Ascending aorta (tissue), 2 donors: Measurements from ENCODE around the gene PPP1R1A. TPM values are rescaled to one million over a fixed set of nuclear protein-coding genes. Genes with fewer than 3 reads are reported as not detected.

Experiments
- DNase-seq, 2 donors: peaks; one replicate each; pipeline ENCODE4 v3.0.0-alpha.2; 2019; ENCODE audit warnings: low spot score in 2 of 2
- H3K27ac ChIP-seq, 2 donors: fragments of 200-600 bp; sonication (generic); one replicate each; pipeline ENCODE4 v1.5.1; 2016 to 2017; ENCODE audit warnings: mild to moderate bottlenecking in 1 of 2
- H3K27me3 ChIP-seq: fragments of 200-600 bp; sonication (generic); one replicate; pipeline ENCODE4 v1.5.1; 2017
- H3K36me3 ChIP-seq, 2 donors: fragments of 200-600 bp; sonication (generic); one replicate each; pipeline ENCODE4 v1.5.1; 2016
- H3K4me1 ChIP-seq, 2 donors: fragments of 200-600 bp; sonication (generic); one replicate each; pipeline ENCODE4 v1.5.1; 2016 to 2017; ENCODE audit warnings: mild to moderate bottlenecking in 1 of 2
- H3K4me3 ChIP-seq, 2 donors: fragments of 200-600 bp; sonication (generic); one replicate each; pipeline ENCODE4 v1.5.1; 2016 to 2017; ENCODE audit warnings: mild to moderate bottlenecking in 1 of 2
- H3K9me3 ChIP-seq, 2 donors: fragments of 200-600 bp; sonication (generic); one replicate each; pipeline ENCODE4 v1.5.1; 2016
- intact Hi-C: fragments of 100-400 bp; cut with DNase I; formaldehyde crosslinking; loops from one replicate; pipeline ENCODE4 v1.15.1; 2023
- total RNA-seq: library from RNA; depleted of rRNA; stranded (reverse); fragments of >200 nt; gene quantifications from one replicate; pipeline ENCODE4 v1.1.0, GENCODE V29; 2016
- TF ChIP-seq, protein P1 (sequence below), 3 experiments: fragments of 200-600 bp in 2 of 3; fragments of 450-650 bp in 1 of 3; sonication (generic) in 2 of 3; IDR thresholded peaks; one replicate each; pipeline ENCODE4 v1.5.1; 2016 to 2019; ENCODE audit warnings: antibody characterized with exemption in 3 of 3, mild to moderate bottlenecking in 1 of 3, moderate library complexity in 1 of 3

The PPP1R1A gene
- total RNA-seq, 1 donor from 2014 or later, result 28.7 TPM

DNA sequence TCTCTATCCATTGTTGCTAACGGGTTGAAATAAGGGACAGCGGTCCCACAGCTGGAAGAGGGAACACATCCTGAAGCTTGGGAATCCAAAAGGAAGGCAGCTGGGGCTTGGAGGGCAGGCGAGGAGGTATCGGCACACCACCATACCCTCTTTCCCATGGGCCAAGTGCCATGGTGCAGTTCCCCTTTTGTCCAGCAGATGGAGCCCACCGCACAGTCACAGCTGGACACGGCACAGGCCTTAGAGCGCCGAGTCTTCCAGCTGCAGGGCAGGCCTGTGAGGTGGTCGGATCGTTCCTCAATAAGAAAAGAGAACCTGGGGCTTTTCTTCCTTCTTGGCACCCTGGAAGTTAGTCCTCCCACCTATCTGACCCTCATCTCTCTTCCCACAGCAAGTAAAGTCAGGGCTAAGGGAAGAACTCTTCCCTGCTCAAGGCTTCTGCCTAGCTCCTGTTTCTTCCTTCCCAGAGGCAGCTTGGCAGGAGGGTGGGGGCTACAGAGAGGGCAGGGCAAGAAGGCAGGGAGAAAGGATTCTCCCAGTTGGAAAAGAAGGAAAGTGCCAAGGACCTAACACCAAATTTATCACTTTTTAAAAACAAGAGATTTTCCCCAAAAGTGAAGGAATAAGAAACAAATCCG is 8.6 kb downstream of the PPP1R1A start:
- Histone ChIP-seq H3K4me3 (no peak overlapping the region), H3K27me3 (no peaks in the 10 kb centered on the region), H3K9me3 (no peaks in the 10 kb centered on the region), H3K36me3 (peaks cover 30 to 35% of the 10 kb centered on the region in 2 donors), H3K27ac (peak overlapping the region; percentile 27 to 29), H3K4me1 (peaks cover 0 to 3% of the 10 kb centered on the region in 2 donors)
- peak; percentile 39 to 93 for DNase-seq
- intact Hi-C loops, result loop anchor here (2.0 to 5.0 kb wide), 2 partner anchors 17 to 53 kb away; no protein-coding TSS in a partner anchor
- TF ChIP-seq, protein P1, sequence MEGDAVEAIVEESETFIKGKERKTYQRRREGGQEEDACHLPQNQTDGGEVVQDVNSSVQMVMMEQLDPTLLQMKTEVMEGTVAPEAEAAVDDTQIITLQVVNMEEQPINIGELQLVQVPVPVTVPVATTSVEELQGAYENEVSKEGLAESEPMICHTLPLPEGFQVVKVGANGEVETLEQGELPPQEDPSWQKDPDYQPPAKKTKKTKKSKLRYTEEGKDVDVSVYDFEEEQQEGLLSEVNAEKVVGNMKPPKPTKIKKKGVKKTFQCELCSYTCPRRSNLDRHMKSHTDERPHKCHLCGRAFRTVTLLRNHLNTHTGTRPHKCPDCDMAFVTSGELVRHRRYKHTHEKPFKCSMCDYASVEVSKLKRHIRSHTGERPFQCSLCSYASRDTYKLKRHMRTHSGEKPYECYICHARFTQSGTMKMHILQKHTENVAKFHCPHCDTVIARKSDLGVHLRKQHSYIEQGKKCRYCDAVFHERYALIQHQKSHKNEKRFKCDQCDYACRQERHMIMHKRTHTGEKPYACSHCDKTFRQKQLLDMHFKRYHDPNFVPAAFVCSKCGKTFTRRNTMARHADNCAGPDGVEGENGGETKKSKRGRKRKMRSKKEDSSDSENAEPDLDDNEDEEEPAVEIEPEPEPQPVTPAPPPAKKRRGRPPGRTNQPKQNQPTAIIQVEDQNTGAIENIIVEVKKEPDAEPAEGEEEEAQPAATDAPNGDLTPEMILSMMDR (IDR thresholded peaks at IDR 0.05), result peak; percentile 92 to 100 (median 99)

DNA sequence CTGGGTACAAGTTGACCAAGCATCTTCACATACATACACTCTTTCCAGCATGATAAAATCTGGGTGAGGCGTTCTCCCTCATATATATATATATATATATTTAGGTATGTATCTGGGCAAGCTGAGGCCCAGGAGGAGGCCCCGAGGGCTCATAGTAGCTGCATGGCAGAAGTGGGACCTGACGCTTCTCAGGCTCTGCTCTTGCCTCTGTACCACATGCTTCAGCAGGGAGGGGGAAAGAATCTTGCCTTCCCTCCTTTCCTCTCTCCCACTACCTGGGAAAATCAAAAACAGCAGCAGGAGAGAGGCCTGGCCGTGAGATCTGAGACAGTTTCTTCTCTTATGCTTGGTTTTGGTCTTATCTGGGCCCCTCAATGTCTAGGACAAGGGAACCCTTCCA is 9.2 kb downstream of the PPP1R1A start:
- no peak for DNase-seq
- no peaks in the 10 kb centered on the region for H3K9me3 ChIP-seq
- peaks cover 0 to 3% of the 10 kb centered on the region in 2 donors for H3K4me1 ChIP-seq
- H3K4me3 ChIP-seq, result no peak overlapping the region
- H3K27ac ChIP-seq, result no peak overlapping the region
- H3K27me3 ChIP-seq, result no peaks in the 10 kb centered on the region
- H3K36me3 ChIP-seq, result peaks cover 30 to 40% of the 10 kb centered on the region in 2 donors
- TF ChIP-seq, protein P1 (IDR thresholded peaks at IDR 0.05), result no peak
- intact Hi-C loops, result loop anchor here (5.0 kb wide), 1 partner anchor 52 kb away; no protein-coding TSS in a partner anchor

DNA sequence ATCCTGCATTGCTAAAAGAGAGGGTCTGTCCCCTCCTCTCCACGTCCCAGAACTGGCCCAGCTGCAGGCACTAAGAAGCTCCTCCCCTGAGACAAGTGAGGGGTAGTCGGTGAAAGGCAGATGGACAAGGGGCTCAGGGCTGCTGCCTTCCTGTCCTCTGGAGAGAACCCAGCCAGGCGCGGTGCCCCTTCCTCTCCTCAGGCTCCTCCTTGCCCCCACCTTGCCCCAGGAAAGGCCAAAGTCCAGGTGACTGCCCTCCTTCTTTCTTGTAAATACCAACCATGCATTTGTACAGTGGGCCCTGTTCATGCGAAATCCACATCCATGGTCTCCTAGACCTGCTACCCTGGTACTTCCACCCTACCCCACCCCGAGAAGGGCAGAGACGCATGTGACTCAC is 9.7 kb downstream of the PPP1R1A start:
- DNase-seq, result no peak
- intact Hi-C loops, result loop anchor here (5.0 kb wide), 1 partner anchor 51 kb away; no protein-coding TSS in a partner anchor
- no peak overlapping the region for H3K27ac ChIP-seq
- H3K4me1 ChIP-seq, result peaks cover 0 to 3% of the 10 kb centered on the region in 2 donors
- H3K4me3 ChIP-seq, result no peak overlapping the region
- H3K27me3 ChIP-seq, result no peaks in the 10 kb centered on the region
- H3K9me3 ChIP-seq, result no peaks in the 10 kb centered on the region
- TF ChIP-seq, protein P1 (IDR thresholded peaks at IDR 0.05), result no peak
- peaks cover 33 to 44% of the 10 kb centered on the region in 2 donors for H3K36me3 ChIP-seq

DNA sequence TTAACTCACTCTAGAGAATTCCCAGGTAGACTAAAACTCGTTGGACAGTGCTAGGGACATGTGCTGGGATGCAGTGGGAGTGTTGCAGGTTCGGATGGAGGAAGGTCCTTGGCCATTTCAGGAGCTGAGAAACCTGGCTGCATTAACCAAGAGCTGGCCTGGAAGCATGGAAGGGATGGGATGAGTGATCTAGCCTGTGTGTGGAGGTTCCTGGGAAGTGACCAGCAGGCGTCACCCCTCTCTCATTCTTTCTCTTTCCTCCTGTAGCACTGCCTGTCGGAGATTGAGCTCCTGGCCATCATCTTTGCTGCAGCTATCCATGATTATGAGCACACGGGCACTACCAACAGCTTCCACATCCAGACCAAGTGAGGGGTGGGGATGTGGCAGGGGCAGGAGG is 15.6 kb downstream of the PPP1R1A start:
- intact Hi-C loops, result no loop called here
- Histone ChIP-seq H3K36me3 (peaks cover 65 to 89% of the 10 kb centered on the region in 2 donors), H3K4me3 (no peak overlapping the region), H3K9me3 (no peaks in the 10 kb centered on the region), H3K4me1 (no peaks in the 10 kb centered on the region), H3K27me3 (no peaks in the 10 kb centered on the region), H3K27ac (no peak overlapping the region)
- no peak for DNase-seq
- TF ChIP-seq, protein P1 (IDR thresholded peaks at IDR 0.05), result no peak

DNA sequence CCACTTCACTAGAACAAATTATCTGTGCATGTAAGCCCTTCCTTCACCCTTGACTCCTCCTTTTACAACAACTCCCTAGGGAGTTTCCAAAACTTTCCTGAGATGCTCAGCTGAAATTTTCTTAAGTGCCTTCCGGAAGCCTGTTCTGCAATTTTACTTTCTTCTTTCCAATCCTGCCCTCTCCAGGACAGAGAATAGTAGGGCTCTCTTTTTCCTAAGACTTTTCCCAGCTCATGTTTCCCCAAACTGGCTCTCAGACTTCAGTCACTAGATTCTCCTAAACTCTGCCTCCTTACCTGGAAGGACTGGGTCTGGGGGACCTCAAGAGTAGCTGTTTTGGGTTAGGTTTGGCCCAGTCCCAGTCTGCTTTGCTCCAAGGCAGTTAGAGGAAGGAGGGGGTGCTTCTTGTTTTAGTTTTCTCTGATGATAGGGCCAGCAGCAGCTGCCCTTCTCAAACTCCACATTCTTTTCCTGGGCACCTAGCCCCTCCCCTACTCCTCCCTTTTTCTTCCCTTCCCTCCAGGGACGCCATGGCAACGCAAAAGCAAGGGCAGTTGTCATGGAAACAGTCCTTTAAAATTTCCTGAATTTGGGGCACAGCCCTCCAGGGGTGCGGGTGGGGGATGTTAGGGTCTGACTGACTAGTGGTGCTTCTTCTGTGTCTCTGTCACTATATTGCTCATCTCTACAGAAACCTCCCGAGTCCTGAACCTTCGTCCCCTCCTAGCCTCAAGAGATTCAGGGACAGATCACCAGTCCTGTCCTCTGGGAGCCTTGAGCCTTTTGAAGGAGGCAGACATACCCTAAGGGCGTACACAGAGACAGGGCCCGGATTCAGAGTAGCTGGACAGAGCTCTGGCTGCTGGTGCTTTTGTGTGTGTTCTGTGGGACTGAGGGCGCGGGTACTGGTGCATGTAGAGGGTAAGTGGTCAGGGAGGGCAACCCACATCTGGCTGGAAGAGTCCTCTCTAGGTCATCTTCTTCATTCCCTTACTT is 17.0 kb downstream of the PPP1R1A start:
- no peak for DNase-seq
- no peaks in the 10 kb centered on the region for H3K27me3 ChIP-seq
- no peaks in the 10 kb centered on the region for H3K9me3 ChIP-seq
- H3K27ac ChIP-seq, result no peak overlapping the region
- intact Hi-C loops, result no loop called here
- TF ChIP-seq, protein P1 (IDR thresholded peaks at IDR 0.05), result no peak
- no peak overlapping the region for H3K4me3 ChIP-seq
- H3K4me1 ChIP-seq, result no peaks in the 10 kb centered on the region
- peaks cover 53 to 75% of the 10 kb centered on the region in 2 donors for H3K36me3 ChIP-seq
